GM18907 (cell line): ENCODE measurements around the gene IL1R1.

Experiments
- ATAC-seq: cut with Tn5 transposase; IDR thresholded peaks from one replicate; pipeline ENCODE4 v1.9.1; 2021; ENCODE audit warnings: mild to moderate bottlenecking, moderate library complexity; ENCODE audit not compliant: unreplicated experiment

Gene IL1R1

DNA sequence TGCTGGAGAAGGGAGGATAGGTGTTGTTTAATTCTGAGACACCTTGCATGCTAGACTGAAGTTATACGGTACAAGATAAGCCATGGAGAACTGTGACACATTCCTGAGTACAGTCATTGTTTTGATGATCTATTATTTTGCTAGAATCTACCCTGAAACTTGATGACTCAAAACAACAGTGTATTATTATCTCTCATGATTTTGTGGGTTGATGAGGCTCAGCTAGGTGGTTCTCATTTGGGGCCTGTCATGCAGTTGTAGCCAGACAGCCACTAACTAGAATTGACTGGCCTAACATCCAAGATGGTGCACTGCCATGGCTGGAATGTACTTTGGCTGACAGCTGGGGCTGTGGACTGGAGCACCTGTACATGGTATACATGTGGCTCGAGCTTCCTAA lies 5.4 kb upstream of the IL1R1 start:
- no peak for ATAC-seq

GRCh38 chr2:102138331-102138730 lies 4.2 kb upstream of the IL1R1 start:
- ATAC-seq = no peak

GRCh38 chr2:102139851-102140250 lies 2.7 kb upstream of the IL1R1 start:
- ATAC-seq = no peak

DNA sequence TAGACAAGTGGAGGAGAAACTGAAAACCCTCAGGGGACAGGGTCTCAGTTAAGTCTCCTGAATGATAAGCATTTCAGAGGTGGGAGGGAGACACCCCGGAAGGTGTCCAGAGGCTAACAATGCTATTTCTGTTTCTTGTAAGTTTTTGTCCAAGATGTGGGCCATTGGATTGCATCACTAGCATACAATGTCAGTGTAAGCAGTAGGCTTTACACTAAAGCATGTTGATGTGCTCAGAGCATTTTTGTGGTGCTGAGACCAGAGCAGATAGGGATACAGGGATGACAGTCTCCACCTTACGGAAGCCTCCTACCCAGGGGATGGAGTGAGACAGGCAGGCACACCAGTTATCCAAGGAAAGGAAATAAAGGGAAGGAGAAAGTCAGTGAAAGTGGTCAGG lies 2.2 kb upstream of the IL1R1 start:
- no peak for ATAC-seq

- no peak for ATAC-seq
These were observed 1.3 kb upstream of the IL1R1 start for GRCh38 chr2:102141011-102141943.

DNA sequence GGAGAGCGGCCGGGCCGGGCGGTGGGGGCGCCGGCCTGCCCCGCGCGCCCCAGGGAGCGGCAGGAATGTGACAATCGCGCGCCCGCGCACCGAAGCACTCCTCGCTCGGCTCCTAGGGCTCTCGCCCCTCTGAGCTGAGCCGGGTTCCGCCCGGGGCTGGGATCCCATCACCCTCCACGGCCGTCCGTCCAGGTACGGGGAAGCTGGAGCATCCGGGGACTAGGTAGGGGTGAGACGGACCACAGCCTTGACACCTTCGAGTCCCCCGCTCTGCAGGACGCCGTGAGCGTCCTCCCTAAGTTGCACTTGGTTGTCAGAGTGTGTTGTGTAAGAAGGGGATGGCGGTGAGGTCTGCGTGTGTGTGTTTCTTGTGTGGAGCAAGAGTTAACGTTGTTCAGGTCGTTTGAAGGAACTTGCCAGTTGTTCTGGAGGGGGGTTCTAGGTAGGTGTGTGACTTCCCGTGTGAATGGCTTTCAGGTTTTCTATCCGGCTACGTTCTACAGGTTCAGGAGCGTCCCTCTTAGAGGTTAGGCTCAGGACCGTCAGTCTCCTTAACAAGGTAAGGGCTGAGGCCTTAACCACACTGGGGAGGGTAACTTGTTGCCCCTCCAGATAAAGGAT lies 393 bp downstream of the IL1R1 start:
- no peak for ATAC-seq

DNA sequence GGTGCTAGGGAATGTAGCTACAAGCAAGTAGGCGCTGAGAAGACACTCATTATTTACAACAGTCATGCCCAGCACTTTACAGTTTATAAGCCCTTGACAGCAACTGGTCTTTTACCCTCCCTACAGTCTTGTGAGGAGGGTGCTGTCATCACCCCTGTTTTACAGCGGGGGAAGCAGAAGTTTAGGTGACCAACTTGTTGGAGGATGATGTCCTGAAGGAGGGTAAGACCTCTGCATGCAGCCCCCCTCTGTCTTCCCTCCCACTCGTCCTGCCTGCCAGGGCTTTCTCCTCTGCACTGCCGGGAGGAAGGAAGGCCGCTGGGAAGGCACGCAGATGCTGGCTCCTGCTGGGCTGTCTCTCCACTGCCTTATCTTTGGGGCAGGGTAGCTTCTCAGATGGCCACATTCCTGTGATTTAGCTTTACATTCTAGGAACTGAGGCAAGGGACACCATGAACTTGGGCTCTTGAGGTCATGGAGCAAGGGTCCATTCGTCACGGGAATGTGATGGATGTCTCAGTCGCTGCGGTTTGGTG lies 972 bp downstream of the IL1R1 start:
- ATAC-seq = no peak

- no peak for ATAC-seq
These were observed 1.6 kb downstream of the IL1R1 start for GRCh38 chr2:102144128-102144527.

DNA sequence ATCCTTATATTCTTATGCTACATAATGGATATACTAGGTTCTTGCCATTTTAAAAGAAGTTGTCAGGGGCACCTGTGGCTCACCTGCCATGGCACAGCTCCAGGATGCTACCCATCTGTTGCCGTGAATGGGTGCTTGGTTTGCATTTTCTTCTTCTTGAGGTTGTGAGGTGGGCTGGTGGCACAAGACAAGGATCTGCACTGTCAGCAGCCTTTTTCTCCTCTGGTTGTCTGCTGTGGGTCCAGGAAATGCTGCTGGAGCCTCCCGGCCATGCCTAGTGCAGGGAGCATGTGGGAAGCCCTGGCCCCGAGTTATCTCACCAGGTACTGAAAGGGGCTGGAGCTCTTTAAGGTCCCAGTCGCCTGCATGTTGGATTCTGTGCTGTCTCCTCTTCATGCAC lies 2.6 kb downstream of the IL1R1 start:
- ATAC-seq = no peak

GRCh38 chr2:102145934-102146333 lies 3.4 kb downstream of the IL1R1 start:
- no peak for ATAC-seq

DNA sequence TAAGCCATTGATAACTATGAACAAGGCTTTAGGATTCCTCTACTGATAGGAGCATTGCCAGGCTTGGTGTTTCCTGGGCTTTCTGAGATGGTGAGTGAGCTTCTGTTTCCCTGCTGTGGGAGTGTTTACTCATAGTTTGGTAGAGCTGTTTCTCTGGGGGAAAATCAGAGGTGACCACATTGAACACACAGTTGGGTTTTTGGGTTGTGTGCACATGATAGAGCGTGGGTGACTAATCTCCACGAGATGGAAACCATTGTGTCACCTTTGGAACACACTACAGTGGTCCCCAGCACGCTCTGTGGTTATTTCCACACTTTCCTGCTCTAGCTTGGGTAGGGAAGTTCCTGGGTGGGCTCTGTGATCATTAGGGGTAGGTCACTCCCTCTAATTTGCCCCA lies 5.4 kb downstream of the IL1R1 start:
- ATAC-seq = no peak

- ATAC-seq = no peak
These were observed 6.7 kb downstream of the IL1R1 start for GRCh38 chr2:102149243-102149642.

DNA sequence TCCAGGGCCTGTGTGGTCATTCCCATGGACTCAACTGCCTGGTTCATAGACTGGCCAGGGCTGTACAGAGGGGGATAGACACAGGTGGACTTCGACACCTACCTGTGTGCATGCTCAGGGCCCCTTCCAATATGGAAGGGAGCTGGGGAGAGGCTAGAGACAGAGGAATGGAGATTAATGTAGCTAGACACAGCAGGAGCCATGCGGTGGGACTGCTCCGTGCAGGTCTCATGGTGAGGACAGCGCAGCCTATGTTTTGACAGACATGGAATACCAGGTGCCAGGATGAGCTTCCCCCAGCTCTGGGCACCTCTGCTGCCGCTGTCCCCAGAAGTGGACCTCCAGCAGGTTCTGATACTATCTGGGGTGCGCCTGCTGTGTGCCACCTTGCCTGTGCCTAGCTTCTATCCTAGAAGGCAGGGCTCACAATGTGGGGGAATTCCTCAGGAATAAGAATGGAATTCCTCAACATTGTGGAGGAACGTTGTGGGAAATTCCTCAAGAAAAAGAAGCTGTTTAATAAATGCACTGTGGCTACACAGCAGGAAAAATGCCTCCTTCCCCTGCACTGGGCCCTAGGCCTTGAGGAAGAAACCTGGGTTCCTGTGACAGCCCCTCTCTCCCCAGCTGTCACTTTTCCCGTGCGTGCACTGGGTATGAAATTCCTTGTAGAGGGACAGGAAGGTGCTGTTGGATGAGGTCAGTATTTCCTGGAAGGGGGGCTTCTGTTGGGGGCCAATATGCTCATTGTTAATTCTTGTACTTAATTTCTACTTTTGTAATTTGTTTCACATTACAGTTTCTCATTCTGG lies 7.3 kb downstream of the IL1R1 start:
- ATAC-seq = no peak

- ATAC-seq = no peak
These were observed 11.8 kb downstream of the IL1R1 start for GRCh38 chr2:102154364-102154763.

GRCh38 chr2:102154946-102155702 lies 12.6 kb downstream of the IL1R1 start:
- no peak for ATAC-seq

DNA sequence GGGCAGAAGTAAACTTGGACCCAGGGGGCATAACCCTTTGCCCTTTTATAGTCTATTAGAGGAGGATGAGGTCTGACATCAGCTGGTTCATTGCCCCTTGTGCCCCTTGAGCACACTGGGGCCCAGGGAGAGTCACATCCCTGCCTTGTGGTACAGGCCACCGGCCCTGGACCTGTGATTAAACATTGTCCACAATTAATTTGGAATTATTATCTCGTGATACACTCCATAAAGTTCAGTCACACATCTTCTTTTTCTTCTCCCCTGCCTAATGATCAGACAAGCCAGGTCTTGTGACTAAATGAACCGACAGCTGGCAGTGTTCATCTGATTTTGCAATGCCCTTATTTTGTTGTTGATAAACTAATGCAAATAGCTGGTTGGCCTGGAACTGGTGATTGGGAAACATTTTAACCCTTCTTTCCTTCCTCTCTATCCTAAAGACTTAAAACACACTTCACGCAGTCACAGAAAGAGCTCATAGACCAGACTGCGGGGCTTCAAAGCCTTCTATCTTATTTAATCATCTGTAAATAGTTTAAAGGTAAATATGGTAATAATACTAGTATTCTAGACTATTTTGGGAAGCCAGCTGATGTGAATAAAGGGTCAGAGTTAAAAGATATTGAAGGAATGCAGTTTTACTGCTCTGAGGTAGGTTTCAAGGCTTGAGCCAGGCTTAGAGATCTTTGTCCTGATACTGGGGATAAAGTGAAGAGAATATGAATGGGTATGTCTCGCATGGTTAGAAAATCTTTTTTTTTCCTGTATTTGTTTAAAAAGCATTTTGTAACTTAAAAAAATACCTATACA lies 13.4 kb downstream of the IL1R1 start:
- ATAC-seq = no peak

DNA sequence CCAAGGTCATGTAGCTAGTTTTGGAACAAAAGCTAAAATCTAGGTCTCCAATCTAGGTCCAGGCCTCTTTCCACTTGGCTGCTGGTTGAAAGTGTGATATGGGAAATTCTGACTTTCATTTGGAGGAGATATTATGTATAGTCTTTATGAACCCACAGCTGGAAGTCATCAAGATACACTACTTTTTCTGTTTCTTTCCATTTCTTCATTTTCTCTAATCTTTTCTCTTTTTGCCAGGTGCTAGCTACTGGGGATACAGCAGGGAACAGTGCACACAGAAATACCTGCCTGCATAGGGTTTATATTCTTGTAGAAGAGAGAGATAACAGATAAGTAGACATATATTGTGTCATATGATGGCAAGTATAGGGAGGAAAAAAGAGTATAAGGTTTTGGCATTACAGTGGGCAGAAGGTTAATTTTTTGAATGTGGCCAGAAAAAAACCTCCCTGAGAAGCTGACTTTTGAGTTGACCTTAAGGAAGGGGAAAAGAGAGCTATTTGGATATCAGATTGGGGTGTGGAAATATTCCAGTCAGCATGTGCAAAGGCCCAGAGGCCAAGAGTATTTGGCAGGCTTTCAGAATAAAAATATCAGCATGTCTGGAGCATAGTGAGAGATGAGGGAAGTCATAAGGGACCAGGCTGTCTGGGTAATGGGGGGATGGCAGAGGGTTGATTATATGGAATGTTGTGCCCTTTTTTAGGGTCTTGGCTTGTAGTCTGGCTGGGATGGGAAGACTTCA lies 15.6 kb downstream of the IL1R1 start:
- no peak for ATAC-seq

DNA sequence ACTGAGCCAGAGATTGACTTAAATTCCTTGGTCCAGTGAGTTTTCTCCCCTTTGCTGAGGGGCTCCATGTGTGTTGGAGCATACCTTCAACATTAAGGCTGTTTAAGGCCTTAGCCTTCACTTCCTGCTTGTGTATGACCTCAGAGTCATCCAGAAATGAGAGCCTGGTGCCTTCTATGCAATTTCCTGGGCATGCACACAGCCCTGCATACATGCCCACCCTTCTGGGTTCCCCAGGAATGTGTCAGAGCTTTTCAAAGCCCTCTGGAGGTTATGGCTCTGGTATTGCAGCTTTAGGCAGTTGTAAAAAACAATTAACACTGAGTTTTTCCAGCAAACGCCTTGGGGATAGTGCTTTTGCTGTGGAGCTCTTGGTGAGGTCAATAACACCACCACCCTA lies 16.7 kb downstream of the IL1R1 start:
- no peak for ATAC-seq
